Measurements from ENCODE around the gene RUBCNL.
A peak's percentile ranks its signal among the peaks of the same experiment; 100 is the strongest.

The RUBCNL gene

GRCh38 chr13:46296115-46296822 is 90.8 kb downstream of the RUBCNL start:
- TF ChIP-seq CTCF (conservative IDR thresholded peaks at IDR 0.05; ENCODE audit: low read depth, low read length): no peak
- H3K4me3 ChIP-seq (ENCODE audit: low read length): no peak overlapping the region
- peak; percentile 80 for DNase-seq (ENCODE audit: low read depth)

- TF ChIP-seq CTCF (conservative IDR thresholded peaks at IDR 0.05; ENCODE audit: low read depth, low read length): no peak
- DNase-seq (ENCODE audit: low read depth): no peak
- no peak overlapping the region for H3K4me3 ChIP-seq (ENCODE audit: low read length)
Observed at GRCh38 chr13:46295491-46296114, 91.4 kb downstream of the RUBCNL start.

- no peak overlapping the region for H3K4me3 ChIP-seq (ENCODE audit: low read length)
- no peak for DNase-seq (ENCODE audit: low read depth)
- no peak for TF ChIP-seq CTCF (conservative IDR thresholded peaks at IDR 0.05; ENCODE audit: low read depth, low read length)
Observed at GRCh38 chr13:46293436-46293835, 93.6 kb downstream of the RUBCNL start.

Measured in retinal pigment epithelial cell (primary cell).